ENCODE data around the gene GP9.
"Not testable (repeated sequence)": the region's sequence is repeated elsewhere in the genome, so short reads cannot be mapped to it uniquely, and the experiment has no call there.

GP9 gene

GRCh38 chr3:129081503-129081902, 20.9 kb downstream of the GP9 start:
- no peak for DNase-seq

GRCh38 chr3:129082026-129082425, 21.4 kb downstream of the GP9 start:
- no peak for DNase-seq

DNA sequence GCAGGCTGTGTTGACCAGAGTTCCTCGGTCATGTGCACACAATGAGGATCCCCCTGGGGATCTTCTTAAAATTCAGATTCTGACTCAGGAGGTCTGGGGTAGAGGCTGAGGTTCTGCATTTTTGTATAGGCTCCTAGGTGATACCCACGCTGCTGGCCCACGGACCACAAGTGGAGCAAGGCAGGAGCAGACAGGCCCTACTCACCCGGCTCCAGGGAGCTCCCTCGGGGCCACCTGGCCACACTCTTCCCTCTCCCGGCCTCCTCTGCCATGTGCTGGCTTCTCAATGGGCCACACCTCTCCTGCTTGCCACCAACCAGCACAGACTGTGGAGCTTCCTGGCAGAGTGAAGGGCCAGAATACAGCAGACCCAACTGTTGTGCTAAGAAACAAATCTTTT, 23.9 kb downstream of the GP9 start:
- DNase-seq, result no peak

GRCh38 chr3:129085165-129085715, 24.7 kb downstream of the GP9 start:
- DNase-seq, result no peak

DNA sequence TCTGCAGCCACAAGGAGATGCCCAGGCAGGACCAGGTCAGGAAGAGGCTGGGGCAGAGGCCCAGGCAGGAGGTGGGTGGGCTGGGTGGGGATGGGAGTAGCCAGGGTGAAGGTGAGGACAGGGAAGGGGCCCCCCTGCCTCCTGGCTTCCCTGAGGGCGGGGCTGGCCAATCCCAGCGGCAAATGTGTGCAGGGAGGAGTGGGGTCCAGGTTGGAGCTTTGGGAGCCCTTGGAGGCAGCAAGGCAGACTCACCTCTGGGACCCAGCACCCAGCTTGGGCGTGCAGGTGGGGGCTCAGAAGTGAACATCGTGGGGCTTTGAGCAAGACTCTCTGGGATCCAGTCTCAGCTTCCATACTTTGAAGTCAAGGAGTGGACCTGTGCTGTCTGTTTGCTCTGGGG, 25.2 kb downstream of the GP9 start:
- no peak for DNase-seq

GRCh38 chr3:129087138-129087702, 26.6 kb downstream of the GP9 start:
- no peak for DNase-seq

- not testable (repeated sequence) for DNase-seq
Measured at GRCh38 chr3:129087904-129088303, 27.3 kb downstream of the GP9 start.

DNA sequence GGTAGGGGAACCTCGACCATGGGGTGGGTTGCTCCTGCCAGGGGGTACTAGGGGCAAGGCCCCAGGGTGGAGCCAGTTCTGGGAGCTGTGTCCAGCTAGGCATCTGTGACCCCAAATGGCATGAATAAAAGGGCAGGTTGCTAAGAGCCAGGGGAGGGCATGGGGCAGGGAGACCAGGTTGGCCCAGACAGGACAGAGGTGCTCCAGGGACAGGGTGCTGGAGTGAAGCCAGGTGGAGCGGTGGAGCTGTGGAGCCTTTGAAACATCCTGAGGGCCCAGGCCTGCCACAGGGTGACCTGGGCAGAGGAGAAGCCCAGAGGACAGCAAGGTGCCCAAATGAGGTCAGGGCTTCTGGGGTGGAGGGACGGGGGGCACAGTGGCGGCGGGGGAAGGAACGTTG, 27.7 kb downstream of the GP9 start:
- not testable (repeated sequence) for DNase-seq

- no peak for DNase-seq
Measured at GRCh38 chr3:129095285-129095684, 34.7 kb downstream of the GP9 start.

DNA sequence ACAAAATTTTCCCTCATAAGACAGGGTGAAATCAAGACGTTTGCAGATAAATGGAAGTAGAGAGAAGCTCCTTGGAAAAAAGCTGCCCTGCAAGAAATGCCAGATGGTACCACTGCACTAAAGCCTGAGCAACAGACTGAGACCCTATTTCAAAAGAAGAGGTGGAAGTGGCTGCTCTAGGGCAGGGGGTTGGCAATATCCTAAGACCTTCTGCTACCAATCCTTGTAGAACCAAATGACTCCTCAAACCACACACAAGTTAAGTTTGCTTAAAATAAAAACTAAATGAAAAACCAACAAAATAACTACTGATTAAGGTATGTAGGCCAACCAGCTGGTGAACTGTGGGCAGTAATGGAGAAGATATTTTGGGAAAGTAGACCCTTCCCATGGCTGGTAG, 39.7 kb downstream of the GP9 start:
- no peak for DNase-seq

DNA sequence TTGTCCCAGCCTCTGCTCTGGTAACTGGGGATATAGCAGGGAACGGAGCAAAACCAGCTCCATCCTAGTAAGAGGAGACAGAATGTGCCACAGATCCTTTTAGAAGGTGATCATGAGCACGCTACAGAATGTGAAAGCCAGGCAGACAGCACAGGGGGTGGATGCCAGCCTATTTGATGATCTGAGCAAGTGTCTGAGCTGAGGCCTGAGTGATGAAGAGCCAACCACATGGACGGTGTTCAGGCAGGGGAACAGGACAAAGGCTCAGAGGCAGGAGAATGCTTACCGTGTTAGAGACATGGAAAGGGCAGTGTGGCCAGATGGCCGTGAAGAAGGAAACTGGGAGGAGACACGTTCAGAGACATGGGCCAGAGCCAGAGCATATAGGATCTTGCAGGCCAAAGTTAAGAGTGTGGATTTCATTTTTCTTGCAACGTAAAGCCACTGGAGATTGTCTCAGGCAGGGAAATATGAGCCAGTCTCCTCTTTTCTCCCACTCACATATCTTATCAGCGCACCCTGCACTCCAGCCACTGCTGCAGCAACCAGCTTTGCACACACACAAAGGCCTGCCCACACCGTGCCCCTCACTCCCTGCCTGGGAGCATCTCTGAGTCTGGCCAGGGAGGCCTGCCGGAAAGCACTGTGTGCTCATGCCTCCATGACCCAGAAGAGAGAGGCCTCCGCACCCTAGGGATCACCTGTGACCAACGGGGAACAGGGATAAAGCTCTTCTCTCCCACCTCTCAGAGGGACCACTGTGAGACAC, 41.0 kb downstream of the GP9 start:
- no peak for DNase-seq

DNA sequence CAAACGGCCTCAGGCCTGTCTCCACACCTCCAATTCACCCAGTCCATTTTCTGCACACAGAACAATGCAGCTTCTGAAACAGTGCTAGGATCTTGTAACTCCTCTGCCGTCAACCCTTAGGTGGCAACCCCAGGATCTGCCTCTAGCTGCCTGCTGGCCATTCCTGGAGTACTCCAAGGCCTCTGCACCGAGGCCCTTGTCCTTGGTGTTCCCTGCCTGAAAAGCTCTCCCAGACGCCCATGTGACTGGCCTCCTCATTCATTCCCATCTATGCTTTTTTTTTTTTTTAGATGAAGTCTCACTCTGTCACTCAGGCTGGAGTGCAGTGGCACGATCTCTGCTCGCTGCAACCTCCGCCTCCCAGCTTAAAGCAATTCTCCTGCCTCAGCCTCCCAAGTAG, 42.7 kb downstream of the GP9 start:
- no peak for DNase-seq

DNA sequence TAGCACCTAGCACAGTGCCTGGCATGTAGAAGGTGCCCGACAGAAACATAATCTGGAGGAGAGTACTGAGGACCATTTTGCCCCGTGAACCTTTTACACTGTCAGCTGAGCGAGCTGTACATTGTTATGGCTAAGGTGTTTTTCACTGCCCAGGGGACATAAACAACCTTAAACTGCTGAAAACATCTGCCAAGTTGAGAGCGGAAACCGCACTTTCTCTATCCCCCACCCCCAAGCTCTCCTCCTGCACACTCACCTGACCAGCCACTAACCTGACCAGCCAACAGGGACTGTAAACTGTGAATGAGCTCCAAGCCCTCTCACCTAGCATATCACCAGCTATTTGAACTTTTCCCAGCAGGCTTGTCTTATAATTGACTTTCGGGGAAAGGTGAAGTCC, 43.5 kb downstream of the GP9 start:
- no peak for DNase-seq

- DNase-seq, result no peak
Measured at GRCh38 chr3:129104498-129105079, 44.0 kb downstream of the GP9 start.

GRCh38 chr3:129105862-129106261, 45.3 kb downstream of the GP9 start:
- no peak for DNase-seq

GRCh38 chr3:129106320-129106719, 45.7 kb downstream of the GP9 start:
- DNase-seq, result no peak

DNA sequence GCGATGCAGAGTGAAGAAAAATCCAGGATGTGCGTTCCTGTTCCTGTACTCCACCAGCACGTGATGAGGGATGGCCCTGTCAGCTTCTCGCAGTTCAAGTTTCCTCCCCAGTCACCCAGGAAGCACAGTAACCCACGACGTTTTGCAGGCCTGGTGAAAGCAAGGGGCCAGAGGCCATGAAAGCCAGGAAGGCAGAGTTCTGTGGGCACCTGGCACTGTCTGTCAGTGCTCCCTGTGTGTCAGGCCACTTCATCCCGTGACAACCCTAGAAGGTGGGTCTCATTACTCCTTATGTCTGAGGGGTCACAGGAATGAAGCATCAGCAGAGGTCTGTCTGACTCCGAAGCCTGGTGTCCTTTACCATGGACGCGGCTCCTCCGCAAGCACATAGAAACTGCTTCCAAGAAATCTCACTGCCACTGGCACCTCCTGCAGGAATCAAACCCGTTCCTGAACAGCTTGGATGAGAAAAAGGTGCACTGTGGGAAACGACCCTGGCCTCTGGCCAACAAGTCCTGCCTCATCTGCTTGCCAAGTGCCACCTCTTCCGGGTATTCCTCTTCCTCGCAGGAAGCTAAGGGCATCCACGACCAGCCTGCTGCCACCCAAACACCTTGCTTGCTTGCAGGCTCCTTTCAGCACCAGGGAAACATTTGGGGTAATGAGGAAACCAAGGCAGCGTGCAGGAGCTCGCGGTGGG, 46.4 kb downstream of the GP9 start:
- DNase-seq, result no peak

- no peak for DNase-seq
Measured at GRCh38 chr3:129107793-129108192, 47.2 kb downstream of the GP9 start.

GRCh38 chr3:129111076-129111780, 50.6 kb downstream of the GP9 start:
- not testable (repeated sequence) for DNase-seq

All from NCI-H226 (cell line).